Activated naive CD4-positive, alpha-beta T cell treated with anti-CD3 and anti-CD28 coated beads for 36 hours (primary cell): ENCODE measurements around the gene WHAMM. TPM values are rescaled to one million over a fixed set of nuclear protein-coding genes. Genes with fewer than 3 reads are reported as not detected.
"Not testable (repeated sequence)": the region's sequence is repeated elsewhere in the genome, so short reads cannot be mapped to it uniquely, and the experiment has no call there.

Experiments used
- CTCF ChIA-PET: fragments of 350-600 bp; sonication (Branson Sonifier 250); formaldehyde crosslinking; loops from one replicate; lab custom pipeline; 2021; ENCODE audit warnings: antibody characterized with exemption; lab: Charles Lee
- DNase-seq: peaks from one replicate; pipeline ENCODE4 v3.0.0-alpha.2; 2020
- H3K27ac Mint-ChIP-seq: one replicate; pipeline ENCODE4 v1.8.0; 2021; ENCODE audit warnings: mild to moderate bottlenecking, mixed read lengths
- H3K27me3 Mint-ChIP-seq: one replicate; pipeline ENCODE4 v1.8.0; 2021; ENCODE audit warnings: low read depth, mixed read lengths
- H3K36me3 Mint-ChIP-seq: one replicate; pipeline ENCODE4 v1.8.0; 2021; ENCODE audit warnings: low read depth, mixed read lengths
- H3K4me1 Mint-ChIP-seq: one replicate; pipeline ENCODE4 v1.8.0; 2021; ENCODE audit warnings: low read depth, mixed read lengths
- H3K4me3 Mint-ChIP-seq: one replicate; pipeline ENCODE4 v1.8.0; 2021; ENCODE audit warnings: mild to moderate bottlenecking, moderate library complexity, mixed read lengths
- H3K9me3 Mint-ChIP-seq: one replicate; pipeline ENCODE4 v1.8.0; 2021; ENCODE audit warnings: mixed read lengths
- intact Hi-C: fragments of 100-400 bp; cut with micrococcal nuclease; formaldehyde crosslinking; loops from one replicate; pipeline ENCODE4 v1.15.1; 2023
- total RNA-seq, 2 experiments: library from RNA; stranded (reverse); gene quantifications; one replicate each; pipeline ENCODE4 v1.2.3, GENCODE V29; 2021

The WHAMM gene
- 1 to 10 TPM; 3.7 to 5.7 TPM for total RNA-seq

- peak; percentile 97 for DNase-seq
- intact Hi-C loops: loop anchor here (1.0 to 10.0 kb wide), 5 partner anchors 59 to 1515 kb away; partner anchors contain the start of gene RAMAC
- Mint-ChIP-seq H3K36me3 (peaks cover 16% of the 10 kb centered on the region), H3K4me3 (peak within 1 kb of the TSS; percentile 87), H3K27me3 (no peaks in the 10 kb centered on the region), H3K9me3 (no peaks in the 10 kb centered on the region), H3K27ac (peak within 1 kb of the TSS; percentile 86), H3K4me1 (peaks cover 26% of the 10 kb centered on the region)
- CTCF ChIA-PET: no interaction called here
These were observed at the start of gene WHAMM for GRCh38 chr15:82809308-82810060. Gene WHAMM, plus strand, starts transcription at chr15:82809628. Its CDS starts 99 bp downstream, at chr15:82809727.

- H3K9me3 Mint-ChIP-seq: no peaks in the 10 kb centered on the region
- no peak overlapping the region for H3K4me3 Mint-ChIP-seq
- intact Hi-C loops: no loop called here
- CTCF ChIA-PET: no interaction called here
- DNase-seq: no peak
- H3K4me1 Mint-ChIP-seq: peaks cover 2% of the 10 kb centered on the region
- peaks cover 13% of the 10 kb centered on the region for H3K36me3 Mint-ChIP-seq
- H3K27ac Mint-ChIP-seq: no peak overlapping the region
- H3K27me3 Mint-ChIP-seq: no peaks in the 10 kb centered on the region
These were observed 45.9 kb upstream of the WHAMM start for GRCh38 chr15:82763361-82764116.

- Mint-ChIP-seq H3K27me3 (no peaks in the 10 kb centered on the region), H3K9me3 (no peaks in the 10 kb centered on the region), H3K27ac (no peak overlapping the region), H3K4me1 (peaks cover 2% of the 10 kb centered on the region), H3K4me3 (no peak overlapping the region), H3K36me3 (peaks cover 13% of the 10 kb centered on the region)
- intact Hi-C loops: no loop called here
- no peak for DNase-seq
- CTCF ChIA-PET: no interaction called here
These were observed 45.3 kb upstream of the WHAMM start for GRCh38 chr15:82764117-82764490.

- Mint-ChIP-seq H3K27ac (peak overlapping the region; percentile 18), H3K4me3 (no peak overlapping the region), H3K27me3 (no peaks in the 10 kb centered on the region), H3K4me1 (peaks cover 2% of the 10 kb centered on the region), H3K36me3 (peaks cover 13% of the 10 kb centered on the region), H3K9me3 (no peaks in the 10 kb centered on the region)
- CTCF ChIA-PET: no interaction called here
- intact Hi-C loops: no loop called here
- no peak for DNase-seq
These were observed 44.7 kb upstream of the WHAMM start for GRCh38 chr15:82764740-82765139.

GRCh38 chr15:82766201-82766600 lies 43.2 kb upstream of the WHAMM start:
- CTCF ChIA-PET, H3K4me3 Mint-ChIP-seq, H3K27ac Mint-ChIP-seq, H3K27me3 Mint-ChIP-seq, H3K4me1 Mint-ChIP-seq, H3K9me3 Mint-ChIP-seq, DNase-seq, intact Hi-C loops: not testable (repeated sequence)
- H3K36me3 Mint-ChIP-seq: peaks cover 13% of the 10 kb centered on the region

GRCh38 chr15:82767163-82767829 lies 42.1 kb upstream of the WHAMM start:
- CTCF ChIA-PET: no interaction called here
- H3K27ac Mint-ChIP-seq: no peak overlapping the region
- H3K4me1 Mint-ChIP-seq: peaks cover 2% of the 10 kb centered on the region
- DNase-seq: no peak
- no peaks in the 10 kb centered on the region for H3K9me3 Mint-ChIP-seq
- H3K36me3 Mint-ChIP-seq: peaks cover 13% of the 10 kb centered on the region
- H3K27me3 Mint-ChIP-seq: no peaks in the 10 kb centered on the region
- intact Hi-C loops: no loop called here
- no peak overlapping the region for H3K4me3 Mint-ChIP-seq

GRCh38 chr15:82768414-82769054 lies 40.9 kb upstream of the WHAMM start:
- H3K4me3 Mint-ChIP-seq: no peak overlapping the region
- intact Hi-C loops: no loop called here
- CTCF ChIA-PET: no interaction called here
- peaks cover under 1% of the 10 kb centered on the region for H3K4me1 Mint-ChIP-seq
- H3K9me3 Mint-ChIP-seq: no peaks in the 10 kb centered on the region
- no peak overlapping the region for H3K27ac Mint-ChIP-seq
- DNase-seq: no peak
- H3K36me3 Mint-ChIP-seq: peaks cover 13% of the 10 kb centered on the region
- H3K27me3 Mint-ChIP-seq: peaks cover 4% of the 10 kb centered on the region

- Mint-ChIP-seq H3K27ac (no peak overlapping the region), H3K4me3 (no peak overlapping the region)
- CTCF ChIA-PET: no interaction called here
These were observed 37.4 kb upstream of the WHAMM start for GRCh38 chr15:82771789-82772607.

GRCh38 chr15:82774496-82774895 lies 34.9 kb upstream of the WHAMM start:
- no peak overlapping the region for H3K27ac Mint-ChIP-seq
- CTCF ChIA-PET: interaction anchor here (0.6 kb wide), 2 partner anchors 23 to 40 kb away, joined by 3 read pairs; no protein-coding TSS in a partner anchor
- peaks cover 4% of the 10 kb centered on the region for H3K27me3 Mint-ChIP-seq
- H3K9me3 Mint-ChIP-seq: no peaks in the 10 kb centered on the region
- H3K36me3 Mint-ChIP-seq: no peaks in the 10 kb centered on the region
- H3K4me1 Mint-ChIP-seq: no peaks in the 10 kb centered on the region
- intact Hi-C loops: no loop called here
- no peak overlapping the region for H3K4me3 Mint-ChIP-seq
- DNase-seq: no peak

More at GRCh38 chr15:82771789-82772607, 37.4 kb upstream of the WHAMM start:
- Mint-ChIP-seq H3K36me3 (peaks cover 3% of the 10 kb centered on the region), H3K4me1 (no peaks in the 10 kb centered on the region), H3K27me3 (peaks cover 4% of the 10 kb centered on the region), H3K9me3 (no peaks in the 10 kb centered on the region)
- DNase-seq: no peak
- intact Hi-C loops: no loop called here

GRCh38 chr15:82778755-82779154 lies 30.7 kb upstream of the WHAMM start:
- H3K27ac Mint-ChIP-seq: no peak overlapping the region
- no peaks in the 10 kb centered on the region for H3K9me3 Mint-ChIP-seq
- DNase-seq: no peak
- H3K27me3 Mint-ChIP-seq: no peaks in the 10 kb centered on the region
- CTCF ChIA-PET: no interaction called here
- no peaks in the 10 kb centered on the region for H3K36me3 Mint-ChIP-seq
- no peak overlapping the region for H3K4me3 Mint-ChIP-seq
- intact Hi-C loops: no loop called here
- H3K4me1 Mint-ChIP-seq: no peaks in the 10 kb centered on the region

GRCh38 chr15:82781349-82781748 lies 28.1 kb upstream of the WHAMM start:
- no peak overlapping the region for H3K27ac Mint-ChIP-seq
- H3K36me3 Mint-ChIP-seq: no peaks in the 10 kb centered on the region
- H3K4me1 Mint-ChIP-seq: no peaks in the 10 kb centered on the region
- no peaks in the 10 kb centered on the region for H3K9me3 Mint-ChIP-seq
- DNase-seq: no peak
- CTCF ChIA-PET: no interaction called here
- no peaks in the 10 kb centered on the region for H3K27me3 Mint-ChIP-seq
- intact Hi-C loops: no loop called here
- no peak overlapping the region for H3K4me3 Mint-ChIP-seq
